GM19395 (cell line): Measurements from ENCODE around the gene LRP1B.

ENCODE experiments used
- ATAC-seq: cut with Tn5 transposase; IDR thresholded peaks from one replicate; pipeline ENCODE4 v1.9.1; 2021; ENCODE audit warnings: mild to moderate bottlenecking, moderate library complexity; ENCODE audit not compliant: unreplicated experiment

Gene LRP1B

DNA sequence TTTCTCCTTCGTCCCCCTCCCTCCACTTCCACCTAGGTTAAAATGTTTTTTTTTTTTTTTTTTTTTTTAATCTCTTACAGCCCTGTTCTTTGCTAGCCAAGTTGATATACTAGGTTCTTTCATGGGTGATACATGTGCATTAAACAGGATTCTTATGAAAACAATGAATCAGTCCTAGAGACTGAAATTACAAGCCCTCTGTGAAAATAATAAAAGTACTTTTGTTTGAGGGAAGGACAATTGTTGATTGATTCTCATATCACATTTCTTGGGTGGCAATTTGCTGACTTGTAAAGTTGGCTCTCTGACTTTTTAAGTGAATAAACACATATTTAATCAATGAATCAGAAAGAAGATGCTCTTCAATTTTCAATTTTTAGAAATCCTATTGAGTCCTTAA is 639.9 kb downstream of the LRP1B start:
- no peak for ATAC-seq

DNA sequence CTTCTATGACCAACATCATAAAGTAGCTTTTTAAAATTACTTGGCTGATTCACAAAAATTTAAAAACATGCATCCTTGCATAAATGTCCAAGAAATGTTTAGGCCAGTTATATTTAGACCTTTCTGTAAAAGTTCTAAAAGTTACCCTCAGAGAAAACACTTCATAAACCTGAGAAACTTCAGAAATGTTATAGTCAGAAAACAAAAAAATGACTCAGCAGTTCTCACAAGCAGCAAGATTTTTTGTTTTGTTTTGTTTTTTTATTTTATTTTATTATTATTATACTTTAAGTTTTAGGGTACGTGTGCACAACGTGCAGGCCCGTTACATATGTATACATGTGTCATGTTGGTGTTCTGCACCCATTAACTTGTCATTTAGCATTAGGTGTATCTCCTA is 648.1 kb downstream of the LRP1B start:
- no peak for ATAC-seq

DNA sequence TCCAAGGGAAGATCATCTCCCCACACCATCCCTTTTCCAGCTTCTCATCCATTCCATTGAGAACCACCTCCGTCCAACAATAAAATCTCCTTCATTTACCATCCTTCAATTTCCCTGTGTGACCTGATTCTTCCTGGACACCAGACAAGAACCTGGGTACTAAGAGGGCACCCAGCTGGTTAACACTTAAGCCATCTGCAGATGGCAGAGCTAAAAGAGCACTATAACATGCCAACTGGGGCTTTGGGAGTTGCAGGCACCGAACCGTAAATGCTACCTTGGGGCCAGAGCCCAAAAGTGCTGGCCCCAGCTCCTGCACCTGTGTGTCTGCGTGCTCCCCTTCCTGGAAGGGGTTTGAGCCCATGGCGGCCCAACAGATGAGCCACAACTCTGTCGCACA is 655.0 kb downstream of the LRP1B start:
- ATAC-seq: no peak

DNA sequence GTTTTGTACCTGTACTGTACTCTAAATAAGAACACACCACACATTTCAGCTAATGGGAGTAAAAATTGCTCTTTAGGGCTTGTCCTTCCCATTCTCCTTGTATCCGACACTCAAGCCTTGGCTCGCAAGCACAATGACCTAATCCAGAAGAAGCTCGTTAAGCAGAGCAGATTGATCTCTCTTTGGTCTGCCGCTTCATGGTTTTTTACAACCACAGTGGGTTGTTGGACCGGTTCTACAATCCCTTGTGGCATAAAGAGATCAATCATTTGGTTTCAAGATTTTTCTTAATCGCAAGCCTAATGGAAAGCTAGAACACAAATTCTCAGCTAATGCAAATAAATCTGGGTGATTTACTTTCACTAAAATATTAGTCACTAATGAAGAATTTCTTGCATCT is 662.1 kb downstream of the LRP1B start:
- no peak for ATAC-seq

DNA sequence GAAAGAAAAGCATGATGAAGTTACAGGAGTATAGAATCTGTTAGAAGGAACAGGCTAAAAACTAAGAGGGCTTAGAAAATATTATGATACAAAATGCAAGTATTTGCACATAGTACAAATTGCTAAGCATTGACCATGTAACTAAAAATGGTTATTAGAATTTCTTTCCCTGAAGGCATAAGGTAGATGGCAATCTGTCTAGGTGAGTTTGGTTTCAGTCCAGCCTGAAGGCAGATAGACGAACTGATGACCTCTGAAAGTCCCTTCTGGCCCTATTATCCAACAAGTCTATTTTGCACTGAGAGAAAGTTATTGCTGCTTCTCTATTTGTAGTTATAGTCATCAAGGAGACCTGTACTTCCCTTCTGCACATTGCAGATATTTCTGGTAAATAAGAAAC is 663.5 kb downstream of the LRP1B start:
- no peak for ATAC-seq

DNA sequence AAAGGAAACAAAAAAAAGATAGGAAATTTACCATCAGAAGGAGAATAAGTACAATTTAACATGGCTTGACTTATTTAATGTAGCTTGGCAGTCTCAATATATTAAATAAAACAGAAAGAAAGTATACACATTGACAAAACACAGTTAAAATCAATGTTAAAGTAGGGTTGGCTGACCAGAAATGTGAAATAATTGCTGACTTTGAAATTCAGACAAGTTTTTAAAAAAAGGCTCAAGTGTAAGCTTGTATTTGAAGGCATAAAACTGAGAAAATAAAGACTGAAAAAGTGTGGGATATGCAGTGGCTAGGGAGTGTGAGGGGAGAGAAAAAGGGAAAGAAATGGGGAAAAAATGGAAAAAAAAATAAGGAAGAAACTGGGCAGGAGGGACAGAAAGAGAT is 665.8 kb downstream of the LRP1B start:
- no peak for ATAC-seq

DNA sequence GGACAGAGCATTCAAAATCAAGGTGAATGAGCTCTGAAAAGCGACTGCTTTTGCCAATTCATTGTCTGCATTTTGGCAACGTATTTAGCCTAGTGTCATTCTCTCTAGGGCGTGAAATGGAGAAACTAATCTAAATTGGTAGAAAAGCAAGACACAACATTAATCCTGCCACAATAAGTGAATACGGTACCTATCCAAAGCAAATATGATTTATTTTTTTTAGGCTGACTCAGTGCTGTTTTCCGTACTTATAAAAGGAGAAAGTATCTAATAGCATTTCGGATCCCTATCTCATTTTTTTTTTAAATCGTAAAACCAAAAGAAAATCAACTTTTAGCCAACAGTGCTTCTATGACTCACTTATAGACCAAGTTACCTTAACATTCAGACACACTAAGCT is 672.5 kb downstream of the LRP1B start:
- ATAC-seq: no peak

DNA sequence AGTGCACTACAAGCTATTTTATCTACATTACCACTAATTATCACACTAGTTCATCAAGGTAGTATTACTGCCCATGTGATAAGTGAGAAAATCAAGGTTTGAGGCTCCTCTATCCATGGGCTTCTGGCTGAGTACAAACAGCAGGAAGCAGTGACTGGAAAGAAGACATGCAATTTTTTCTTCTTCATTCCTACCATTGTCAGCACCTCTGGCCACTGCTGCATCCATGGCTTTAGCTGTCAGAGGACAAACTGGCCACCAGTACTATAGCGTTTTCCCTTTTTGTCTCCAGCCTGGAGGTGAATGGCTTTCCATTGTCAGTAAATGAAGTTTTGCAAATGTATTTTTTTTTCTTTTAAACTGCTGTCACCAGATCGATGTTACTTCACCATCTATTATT is 674.9 kb downstream of the LRP1B start:
- no peak for ATAC-seq

DNA sequence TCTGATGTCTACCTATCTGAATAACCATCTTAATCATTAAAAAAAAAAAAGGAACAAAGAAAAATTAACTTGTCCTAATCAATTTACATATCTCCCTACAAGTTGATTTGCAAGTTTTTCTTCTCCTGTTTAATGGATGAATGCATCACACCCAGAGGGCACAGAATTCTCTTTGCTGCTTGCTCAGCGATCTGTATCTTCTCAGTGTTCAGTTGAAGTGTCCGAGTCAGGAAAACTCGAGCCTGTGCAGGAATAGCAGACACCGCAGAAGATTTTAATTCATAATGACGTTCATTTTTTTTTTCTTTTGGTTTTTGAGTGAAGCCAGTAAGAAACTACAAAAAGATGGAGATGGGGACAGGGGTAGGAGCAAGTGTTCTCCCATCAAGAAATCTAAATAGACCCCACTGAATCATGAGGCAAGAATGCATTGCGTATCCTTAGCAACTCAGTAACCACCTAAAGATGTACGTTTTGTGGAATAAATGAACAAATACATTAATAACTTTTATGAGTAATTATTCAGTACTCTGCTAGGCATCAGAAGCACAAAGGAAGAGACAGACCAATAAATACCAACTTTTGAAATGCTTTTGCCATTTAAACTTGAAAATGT is 675.5 kb downstream of the LRP1B start:
- ATAC-seq: no peak

DNA sequence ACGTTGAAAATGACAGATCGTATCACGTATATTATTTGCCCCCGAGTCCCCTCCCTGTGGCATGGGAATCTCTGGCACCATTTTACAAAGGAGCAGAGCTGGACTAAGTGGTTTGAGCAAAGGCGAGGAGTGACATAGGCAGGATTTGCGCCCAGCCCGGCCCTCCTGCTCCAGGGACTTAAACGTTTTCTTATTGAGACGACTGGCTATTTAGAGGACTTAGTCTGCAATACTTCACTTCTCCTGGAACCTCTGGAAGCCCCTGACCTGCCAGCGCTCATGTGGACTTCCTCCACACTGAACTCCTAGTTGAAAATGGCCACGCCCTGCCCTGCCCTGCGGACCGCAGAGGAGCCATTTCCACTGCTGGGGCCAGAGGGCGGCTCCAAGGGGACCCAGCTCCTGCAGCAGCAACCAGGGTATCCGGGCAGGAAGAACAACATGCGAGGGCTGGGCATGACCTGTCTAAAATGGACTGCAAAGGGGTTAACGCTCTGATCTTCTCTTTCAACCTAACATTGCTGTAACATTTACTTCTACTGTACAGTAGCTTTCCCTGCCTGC is 690.7 kb downstream of the LRP1B start:
- no peak for ATAC-seq

DNA sequence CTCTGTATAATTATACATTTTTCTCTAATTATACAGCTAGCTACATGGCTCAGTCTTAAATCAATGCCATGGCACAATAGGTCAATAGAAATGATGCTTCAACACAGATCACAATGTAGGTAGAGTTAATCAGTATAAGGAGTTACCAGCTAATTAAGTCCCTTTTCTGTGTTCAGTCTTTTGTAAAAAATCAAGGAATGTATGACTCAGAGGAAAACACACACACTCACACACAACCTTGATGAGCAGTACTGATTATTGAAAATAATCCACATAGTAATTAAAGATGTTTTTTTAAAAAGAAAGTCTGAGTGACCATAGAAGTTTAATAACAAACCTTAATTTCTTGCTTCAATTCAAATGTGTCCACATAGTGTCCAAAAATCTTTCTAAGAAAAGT is 691.3 kb downstream of the LRP1B start:
- no peak for ATAC-seq

DNA sequence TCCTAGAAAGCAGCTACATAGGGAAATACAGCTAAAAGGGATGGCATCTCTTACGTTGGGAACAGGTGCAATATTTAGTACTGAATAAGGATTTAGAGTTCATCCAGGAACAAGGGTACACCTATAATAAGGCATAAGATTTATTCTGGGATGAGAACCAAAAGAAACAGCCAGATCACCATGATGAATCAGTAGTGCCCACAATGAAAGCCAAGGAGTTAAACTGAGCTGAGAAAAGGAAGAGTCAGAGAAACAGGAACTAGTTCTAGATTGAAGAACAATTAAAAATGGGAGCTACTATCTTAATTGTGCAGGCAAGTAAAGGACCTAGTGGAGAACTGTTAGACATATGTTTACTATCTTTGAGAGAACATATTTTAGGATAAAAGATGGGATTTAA is 692.3 kb downstream of the LRP1B start:
- ATAC-seq: no peak

DNA sequence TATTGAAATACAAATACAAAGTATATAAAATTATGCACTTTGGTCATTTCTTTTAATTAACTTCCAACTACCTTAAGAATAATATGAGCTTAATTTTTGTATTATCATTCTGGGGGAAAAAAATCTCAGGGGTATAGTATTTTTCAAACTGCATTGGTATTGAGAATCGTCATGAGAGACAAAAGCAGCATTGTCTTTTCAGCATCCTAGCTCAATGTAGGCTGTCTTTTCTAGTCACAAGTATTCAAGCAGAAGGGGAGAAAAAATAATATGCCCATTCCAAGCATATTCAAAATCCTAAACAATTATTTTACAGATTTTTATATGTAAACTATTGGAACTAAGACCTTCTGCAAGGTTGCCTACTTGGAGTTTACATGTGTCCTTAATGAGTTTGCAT is 693.3 kb downstream of the LRP1B start:
- no peak for ATAC-seq

DNA sequence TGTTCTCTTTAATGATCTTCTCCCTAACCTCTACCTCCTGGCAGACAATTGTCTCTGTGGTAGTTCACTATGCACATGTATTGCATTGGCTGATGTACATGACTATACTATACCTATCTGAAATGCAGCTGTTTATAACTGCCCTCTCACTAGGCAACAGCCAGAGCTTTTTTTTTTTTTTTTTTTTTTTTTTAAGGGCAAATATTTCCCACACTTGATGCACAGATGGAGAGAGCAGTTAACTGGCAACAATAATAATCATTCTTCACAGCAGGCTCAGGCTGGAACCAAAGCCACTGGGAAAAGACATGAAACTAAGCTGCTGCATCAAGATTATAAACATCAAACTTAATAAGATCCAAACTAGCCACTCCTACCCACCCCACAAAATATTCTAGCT is 707.7 kb downstream of the LRP1B start:
- no peak for ATAC-seq

DNA sequence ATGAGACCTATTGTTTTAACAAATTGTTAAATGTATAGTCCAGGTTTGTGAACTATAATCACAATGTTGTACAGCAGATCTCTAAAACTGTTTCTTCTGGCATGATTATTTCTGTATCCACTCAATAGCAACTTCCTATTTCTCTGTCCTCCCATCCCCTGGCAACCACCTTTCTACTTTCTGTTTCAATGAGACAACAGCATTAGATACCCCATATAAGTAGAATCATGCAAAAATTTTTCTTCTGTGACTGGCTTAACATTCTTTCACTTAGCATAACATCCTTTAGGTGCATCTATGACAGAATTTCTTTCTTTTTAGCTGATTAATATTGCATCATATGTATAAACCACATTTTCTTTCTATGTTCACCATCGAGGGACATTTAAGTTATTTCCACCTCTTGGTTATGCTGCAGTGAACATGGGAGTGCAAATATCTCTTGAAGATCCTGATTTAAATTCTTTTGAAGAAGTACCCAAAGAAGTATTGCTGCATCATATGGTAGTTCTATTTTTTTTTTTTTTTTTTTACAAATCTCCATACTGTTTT is 713.5 kb downstream of the LRP1B start:
- ATAC-seq: no peak

DNA sequence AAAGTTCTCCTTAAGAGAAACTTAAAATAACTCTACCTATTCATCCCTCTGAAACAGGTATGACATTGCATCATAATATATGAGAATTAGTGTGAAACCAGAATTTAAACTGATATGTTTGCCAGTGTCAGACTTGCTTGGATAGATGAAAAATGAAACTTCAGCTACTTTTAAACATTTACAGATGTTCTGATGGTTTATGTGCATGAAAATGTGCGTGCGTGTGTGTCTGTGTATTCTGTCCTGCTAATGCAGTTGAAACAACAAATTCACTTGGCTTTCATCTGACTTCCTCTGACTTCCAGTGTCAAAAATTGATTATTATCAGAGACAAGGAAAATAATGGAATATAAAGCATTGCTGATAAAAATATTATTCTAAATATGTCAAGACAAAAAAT is 719.4 kb downstream of the LRP1B start:
- ATAC-seq: no peak

DNA sequence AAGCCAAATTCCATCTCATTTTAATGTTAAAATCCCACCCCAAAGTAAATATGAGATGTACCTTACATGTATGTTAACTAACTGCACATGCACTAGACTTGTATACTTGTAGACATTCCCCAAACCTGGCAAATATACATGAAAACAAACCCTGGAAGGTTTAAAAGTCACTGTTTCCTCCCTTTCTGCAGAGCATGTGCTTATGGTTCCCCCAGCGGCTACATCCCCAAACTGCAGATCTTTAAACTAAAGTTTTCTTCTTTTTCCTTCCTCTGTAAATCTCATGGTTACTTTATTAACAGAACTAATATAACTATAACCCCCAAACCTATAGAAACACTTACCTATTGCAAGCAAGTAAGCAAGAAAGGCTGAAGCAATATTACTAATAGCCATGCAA is 731.5 kb downstream of the LRP1B start:
- no peak for ATAC-seq

DNA sequence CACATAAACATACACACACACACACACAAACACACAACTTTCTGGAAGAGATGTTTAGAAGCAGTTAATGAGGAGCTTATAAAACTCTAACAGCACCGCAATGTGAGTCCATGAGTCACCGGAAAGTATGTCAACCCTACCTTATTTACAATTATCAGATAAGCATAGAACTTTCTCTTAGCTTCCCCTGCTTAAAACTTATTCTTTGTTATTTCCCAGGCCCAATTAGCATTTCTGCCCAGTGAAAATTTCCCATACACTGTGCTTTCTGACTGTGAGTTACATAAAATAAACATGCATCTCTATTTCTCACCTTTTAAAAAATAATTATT is 737.6 kb downstream of the LRP1B start:
- no peak for ATAC-seq

DNA sequence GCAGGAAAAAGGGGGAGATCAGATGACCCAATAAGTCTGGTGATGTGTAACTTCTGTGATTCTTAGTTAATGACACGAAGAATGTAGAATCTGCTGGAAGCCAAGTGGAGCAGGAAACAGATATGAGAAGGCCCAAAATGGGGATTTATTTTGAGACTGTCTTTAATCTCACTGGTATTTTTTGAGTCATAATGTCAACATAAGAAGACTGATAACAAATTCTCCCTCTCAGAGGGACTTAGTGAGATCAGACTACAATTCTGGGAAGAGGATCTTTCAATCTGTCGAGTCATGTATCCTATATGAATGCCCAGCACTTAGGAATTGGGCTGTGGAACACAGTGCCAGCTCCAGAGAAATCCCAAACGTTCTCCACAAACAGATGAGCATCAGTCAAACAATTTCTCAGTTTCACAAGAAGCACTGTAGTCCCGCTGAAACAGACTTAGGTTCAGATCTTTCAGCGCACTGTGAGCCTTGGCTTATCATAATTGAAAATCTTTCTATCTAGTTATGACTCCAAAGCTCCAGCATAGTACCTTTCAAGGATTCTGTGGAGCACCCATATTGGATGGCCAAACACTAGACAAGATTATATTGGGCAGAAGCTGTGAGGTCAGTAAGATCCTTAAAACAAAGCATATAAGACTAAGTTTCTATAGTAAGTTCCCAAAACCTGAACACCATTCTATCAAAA is 738.2 kb downstream of the LRP1B start:
- ATAC-seq: no peak

DNA sequence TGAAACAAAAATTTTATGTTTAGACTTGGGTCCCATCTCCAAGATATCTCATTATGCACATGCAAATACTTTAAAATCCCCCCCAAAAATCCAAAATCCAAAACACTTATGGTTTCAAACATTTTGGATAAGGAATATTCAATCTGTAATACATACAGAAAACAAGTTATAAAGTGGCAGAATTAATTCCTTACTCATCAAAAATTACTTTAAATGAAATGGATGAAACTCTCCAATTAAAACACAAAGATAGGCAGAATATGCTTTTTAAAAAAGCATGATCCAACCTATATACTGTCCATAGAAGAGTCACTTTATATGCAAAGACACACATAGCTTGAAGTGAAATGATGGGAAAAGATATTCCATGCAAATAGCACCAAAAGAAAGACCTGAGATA is 744.6 kb downstream of the LRP1B start:
- no peak for ATAC-seq

DNA sequence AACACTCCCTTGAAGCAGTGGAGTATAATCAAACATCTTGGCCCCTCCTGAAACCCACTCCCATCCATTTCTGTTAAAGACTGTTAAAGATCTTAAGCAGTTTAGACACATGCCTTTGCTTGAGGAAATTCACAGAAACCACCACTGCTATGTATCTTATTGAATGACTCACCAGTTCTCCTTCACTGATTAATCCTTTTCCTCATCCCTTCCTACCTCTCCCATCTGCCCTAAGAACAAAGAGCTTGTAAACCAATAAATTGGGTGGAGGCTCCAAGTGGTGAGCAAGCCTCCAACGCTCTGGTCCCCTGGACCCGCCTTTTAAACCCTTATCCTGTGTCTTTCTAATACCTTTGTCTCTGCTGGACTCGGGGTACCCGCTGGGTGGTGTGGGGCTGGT is 746.1 kb downstream of the LRP1B start:
- ATAC-seq: no peak

DNA sequence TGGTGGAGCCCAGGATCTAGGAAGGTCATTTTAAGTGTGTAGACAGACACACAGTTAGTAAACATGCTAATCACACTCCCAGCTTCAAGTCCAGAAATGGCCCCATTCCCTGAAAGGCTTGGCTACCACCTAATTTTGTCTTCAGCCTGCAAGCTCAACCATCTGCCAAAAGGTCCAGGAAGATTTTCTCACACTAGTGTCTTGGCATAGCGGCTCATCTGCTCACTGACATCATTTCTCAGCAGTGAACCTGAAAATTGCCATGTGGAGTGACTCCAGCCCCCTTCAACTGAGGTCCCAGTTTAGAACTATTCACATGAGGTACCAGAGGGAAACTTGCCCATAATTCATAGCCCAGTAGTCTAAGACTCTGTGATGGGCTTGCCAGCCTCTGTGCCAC is 748.9 kb downstream of the LRP1B start:
- ATAC-seq: no peak
